Posterior cingulate gyrus (tissue), 11 donors: ENCODE results near the gene ZSCAN5A.
"Not testable (repeated sequence)": the region's sequence is repeated elsewhere in the genome, so short reads cannot be mapped to it uniquely, and the experiment has no call there.

Source experiments
- DNase-seq, 10 donors: peaks; one replicate each; pipeline versions ENCODE4 v3.0.0 to v3.0.0-alpha.2; 2020 to 2021; ENCODE audit warnings: mixed read lengths in 3 of 10
- intact Hi-C: fragments of 100-400 bp; cut with DNase I; formaldehyde crosslinking; loops from one replicate; pipeline ENCODE4 v1.15.1; 2023

ZSCAN5A gene

DNA sequence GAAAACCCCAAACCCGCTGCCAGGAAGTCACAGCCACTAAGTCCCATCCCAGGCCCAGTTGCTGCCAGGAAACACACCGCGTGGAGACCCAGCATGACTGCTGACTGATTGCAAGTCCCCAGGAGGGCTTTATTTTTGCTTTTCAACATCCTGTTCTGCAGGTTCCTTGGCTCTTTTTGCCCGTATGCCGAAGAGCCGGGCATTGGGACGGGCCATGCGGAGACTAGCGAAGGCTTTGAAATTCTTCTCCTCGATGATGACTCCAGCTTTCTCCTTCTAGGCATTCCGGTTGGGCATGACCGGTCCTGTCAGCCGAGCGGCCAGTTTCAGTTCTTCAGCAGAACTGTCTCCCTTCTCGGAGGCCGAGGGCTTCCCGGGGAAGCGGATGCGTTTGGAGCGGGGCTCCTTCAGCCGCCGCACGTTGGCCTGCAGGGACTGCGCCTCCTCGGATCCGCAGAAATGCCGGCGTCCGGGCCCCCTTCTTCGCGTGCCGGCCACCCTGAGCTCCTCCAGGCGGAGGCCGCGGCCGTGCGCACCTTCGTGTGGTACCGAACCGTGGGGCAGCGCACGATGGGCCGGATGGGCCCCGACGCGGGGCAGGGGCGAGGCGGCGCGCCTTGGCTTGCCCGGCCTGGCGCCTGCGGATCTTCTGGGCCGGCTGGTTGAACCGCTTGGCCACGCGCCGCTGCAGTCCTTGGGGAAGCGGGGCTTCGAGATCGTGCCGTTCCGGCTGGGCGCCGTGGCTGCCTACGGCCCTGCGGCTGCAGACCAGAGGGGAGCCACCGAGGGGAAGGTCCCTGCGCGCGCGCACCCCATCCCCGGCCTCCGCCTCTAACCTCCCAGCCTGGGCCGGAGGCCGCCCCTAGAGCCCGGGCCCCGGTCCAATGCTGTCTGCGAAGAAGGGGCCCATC lies 97.3 kb downstream of the ZSCAN5A start:
- intact Hi-C loops: no loop called here
- DNase-seq: peak in 4 of 10 donors; percentile 7 to 85 (median 44)

DNA sequence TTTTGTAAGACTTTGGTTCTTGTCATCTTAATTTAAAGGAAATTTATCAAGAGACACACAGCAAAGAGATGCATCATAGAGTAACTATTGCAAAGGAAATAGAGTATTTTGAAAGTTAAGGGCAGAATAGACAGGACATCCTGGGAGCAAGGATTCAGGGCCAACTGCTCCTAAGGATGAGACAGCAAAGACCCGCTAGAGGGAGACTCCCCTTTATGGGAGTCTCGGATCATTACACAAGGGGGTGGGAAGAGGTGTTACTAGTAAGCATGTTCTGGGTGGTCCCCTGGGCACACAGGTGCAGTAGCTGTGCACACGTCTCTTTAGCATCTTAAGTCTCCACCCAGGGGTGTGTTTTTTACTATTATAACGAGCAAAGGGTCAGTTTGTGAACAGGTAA lies 102.9 kb downstream of the ZSCAN5A start:
- DNase-seq: no peak
- intact Hi-C loops: no loop called here

DNA sequence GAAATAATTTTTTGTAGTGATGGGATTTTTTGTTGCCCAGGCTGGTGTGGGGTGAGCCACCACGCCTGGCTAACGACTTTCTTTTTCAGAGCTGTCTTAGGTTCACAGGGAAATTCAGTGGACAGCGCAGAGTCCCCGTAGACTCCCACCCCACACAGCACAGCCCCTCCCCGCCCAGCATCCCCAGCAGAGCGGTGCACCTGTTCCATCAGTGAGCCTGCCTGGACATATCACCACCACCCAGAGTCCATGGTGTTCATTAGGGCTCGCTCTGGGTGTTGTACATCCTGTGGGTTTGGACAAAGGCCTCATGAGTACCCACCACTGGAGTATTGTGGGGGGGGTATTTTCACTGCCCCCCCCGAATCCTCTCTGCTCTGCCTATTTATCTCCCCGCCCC lies 104.6 kb downstream of the ZSCAN5A start:
- intact Hi-C loops, DNase-seq: not testable (repeated sequence)

DNA sequence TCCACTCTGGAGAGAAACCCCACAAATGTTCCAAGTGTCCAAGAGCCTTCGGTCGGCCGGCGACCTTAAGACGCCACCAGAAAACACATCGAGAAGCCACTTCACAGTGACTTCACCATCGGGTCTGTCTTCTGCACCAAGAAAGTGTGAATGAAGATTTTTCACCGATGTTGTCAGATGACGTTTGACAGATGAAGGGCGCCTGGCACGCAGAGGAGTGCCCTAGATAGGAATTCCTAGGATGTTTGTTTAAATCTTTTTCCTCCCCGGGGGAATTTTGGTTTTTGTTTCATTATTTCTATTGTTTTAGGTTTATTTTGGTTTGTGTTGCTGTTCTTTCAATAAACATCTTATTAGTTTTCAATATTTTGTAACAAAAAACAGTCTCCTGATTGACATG lies 105.5 kb downstream of the ZSCAN5A start:
- DNase-seq: no peak
- intact Hi-C loops: no loop called here

DNA sequence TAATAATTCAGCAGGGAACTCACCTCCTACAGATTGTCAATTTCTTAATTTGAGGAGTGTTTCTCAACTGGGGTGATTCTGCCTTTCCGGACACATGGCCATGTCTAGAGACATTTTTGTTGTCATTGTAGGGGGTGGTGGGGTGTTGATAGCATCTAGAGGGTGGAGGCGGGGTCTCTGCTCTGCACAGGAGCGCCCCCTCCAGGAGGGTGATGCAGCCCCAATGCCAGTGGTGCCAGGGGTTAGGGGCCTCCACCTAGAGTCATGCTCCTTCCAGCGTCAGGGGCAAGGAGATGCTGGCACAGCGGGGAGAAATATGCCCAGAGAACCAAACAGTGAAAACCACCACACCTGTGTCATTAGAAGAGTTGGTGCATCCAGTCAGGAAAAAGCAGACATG lies 107.1 kb downstream of the ZSCAN5A start:
- intact Hi-C loops, DNase-seq: not testable (repeated sequence)

DNA sequence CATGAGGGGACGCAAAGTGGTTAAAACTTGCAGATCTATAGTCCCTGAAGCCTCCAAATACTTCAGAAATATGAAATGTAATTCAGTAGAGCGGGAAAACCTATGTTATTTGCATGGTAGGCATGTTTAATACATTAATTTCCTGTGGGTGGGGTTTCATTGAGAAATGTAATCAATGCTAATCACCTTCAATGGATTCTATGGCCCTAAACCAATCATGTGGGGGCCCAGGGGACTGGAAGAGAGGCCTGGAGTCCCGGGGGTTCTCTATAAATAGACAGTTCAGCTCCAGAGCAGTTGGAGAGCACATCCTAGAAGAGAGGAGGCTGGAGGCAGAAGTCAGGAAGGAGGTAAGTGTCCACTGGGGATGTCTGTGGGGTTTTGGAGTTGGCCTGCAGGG lies 112.7 kb downstream of the ZSCAN5A start, which contains the start of gene ZSCAN5C:
Gene ZSCAN5C, plus strand, starts transcription at position 301 of the 400 bp plus-strand sequence. CDS start 3,641 bp downstream, outside the sequence.
- DNase-seq: no peak
- intact Hi-C loops: no loop called here

DNA sequence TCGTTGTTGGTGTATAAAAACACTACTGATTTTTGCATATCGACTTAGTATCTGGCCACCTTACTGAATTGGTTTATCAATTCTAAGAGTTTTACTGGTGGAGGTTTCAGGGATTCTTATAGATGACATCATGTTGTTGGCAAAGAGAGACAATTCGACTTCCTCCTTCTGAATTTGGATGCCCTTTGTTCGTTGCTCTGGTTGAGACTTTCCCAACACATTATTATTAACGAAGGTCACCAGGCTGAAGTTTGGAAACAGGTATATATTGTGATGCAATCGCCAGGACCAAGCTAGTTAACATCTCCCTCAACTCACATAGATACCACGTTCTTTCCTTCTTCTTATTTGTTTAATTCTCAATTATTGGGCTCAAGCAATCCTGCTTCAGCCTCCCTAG lies 115.0 kb downstream of the ZSCAN5A start:
- intact Hi-C loops: no loop called here
- no peak for DNase-seq

DNA sequence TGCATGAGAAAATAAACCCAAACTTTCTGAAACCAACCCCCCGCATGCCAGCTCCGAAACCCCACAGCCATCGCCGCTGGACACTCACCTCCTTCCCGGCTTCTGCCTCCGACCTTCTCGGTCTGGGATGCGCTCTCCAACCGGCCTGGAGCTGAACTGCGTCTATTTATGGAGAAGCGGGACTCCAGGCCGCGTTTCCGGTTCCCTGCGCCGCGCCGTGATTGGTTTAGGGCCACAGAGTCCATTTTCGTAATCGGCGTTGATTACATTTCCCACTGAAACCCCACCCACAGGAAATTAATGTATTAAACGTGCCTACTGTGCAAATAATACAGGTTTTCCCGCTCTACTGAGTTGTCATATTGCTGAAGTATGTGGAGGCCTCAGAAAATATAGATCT lies 117.0 kb downstream of the ZSCAN5A start, which contains the start of gene ZSCAN5B:
Gene ZSCAN5B, minus strand, starts transcription at position 138 of the 400 bp plus-strand sequence. CDS start 4,731 bp downstream, outside the sequence.
- peak in 1 of 10 donors; percentile 27 for DNase-seq
- intact Hi-C loops: not testable (repeated sequence)

DNA sequence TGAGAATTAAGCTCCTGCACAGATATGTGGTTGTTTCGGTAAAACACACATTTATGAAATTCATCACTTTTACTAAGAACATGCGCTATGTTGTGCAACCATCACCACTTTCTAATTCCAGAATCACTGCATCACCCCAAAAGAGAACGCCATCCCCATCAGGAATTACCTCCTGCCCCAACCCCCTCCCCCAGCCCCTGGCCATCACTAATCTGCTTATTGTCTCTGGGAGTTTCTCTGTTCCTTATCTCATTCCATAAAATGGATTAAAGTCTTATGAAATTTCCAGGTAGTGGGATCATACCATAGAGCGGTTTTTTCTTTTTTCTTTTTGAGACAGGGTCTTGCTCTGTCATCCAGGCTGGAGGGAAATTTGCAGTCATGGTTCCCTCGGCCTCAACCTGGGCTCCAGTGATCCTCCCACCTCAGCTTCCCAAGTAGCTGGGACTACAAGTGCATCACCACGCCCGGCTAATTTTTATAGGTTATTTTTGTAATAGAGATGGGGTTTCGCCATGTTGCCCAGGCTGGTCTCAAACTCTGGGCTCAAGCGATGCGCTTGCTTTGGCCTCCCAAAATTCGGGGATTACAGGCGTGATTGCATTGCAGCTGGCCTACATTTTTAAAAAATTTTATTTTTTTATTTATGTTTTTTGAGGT lies 120.5 kb downstream of the ZSCAN5A start:
- intact Hi-C loops: no loop called here
- DNase-seq: peak in 1 of 10 donors; percentile 13

DNA sequence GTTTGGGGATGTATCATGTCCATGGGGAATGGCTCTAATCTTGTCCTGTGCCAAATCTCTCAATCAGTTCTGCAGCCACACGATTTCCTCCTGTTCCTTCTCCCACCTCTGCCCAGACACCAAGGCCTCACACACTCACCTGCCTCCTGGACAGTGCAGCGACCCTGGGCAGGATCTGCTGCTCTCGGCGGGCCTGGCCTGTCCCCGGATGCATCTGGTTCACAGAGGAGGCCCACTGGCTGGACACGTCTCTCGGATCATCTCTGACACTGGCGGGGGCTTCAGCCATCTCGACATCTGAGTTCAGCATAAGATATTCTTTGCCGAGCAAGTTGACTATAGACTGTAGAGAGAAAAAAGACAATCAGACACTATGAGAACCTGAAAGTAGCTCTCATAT lies 122.9 kb downstream of the ZSCAN5A start:
- DNase-seq: peak in 1 of 10 donors; percentile 72
- intact Hi-C loops: no loop called here

DNA sequence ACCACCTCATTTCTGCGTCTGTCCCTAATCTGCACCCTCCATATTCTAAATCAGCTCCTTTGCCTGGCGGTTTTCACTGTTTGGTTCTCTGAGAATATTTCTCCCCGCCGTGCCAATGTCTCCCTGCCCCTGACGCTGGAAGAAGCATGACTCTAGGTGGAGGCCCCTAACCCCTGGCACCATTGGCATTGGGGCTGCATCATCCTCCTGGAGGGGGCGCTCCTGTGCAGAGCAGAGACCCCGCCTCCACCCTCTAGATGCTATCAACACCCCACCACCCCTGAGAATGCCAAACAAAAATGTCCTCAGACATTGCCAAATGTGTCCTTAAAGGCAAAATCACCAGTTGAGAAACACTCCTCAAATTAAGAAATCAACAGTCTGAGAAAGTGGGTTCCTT lies 123.5 kb downstream of the ZSCAN5A start:
- DNase-seq: no peak
- intact Hi-C loops: no loop called here

DNA sequence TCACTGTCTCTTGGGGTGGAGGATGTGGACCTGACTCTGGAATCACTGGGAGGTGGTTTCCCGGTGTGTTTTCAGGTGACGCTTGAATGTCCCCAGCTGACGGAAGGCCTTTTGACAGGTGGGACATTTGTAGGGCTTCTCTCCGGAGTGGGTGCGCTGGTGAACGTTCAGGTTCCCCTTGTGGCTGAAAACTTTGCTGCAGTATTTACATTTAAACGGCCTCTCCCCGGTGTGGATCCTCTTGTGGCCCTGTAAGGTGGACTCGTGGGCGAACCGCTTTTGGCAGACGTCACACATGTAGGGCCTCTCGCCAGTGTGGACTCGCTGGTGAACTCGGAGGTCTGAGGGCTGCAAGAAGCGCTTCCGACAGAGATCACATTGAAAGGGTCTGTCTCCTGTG lies 124.9 kb downstream of the ZSCAN5A start:
- DNase-seq: peak in 1 of 10 donors; percentile 14
- intact Hi-C loops: no loop called here

DNA sequence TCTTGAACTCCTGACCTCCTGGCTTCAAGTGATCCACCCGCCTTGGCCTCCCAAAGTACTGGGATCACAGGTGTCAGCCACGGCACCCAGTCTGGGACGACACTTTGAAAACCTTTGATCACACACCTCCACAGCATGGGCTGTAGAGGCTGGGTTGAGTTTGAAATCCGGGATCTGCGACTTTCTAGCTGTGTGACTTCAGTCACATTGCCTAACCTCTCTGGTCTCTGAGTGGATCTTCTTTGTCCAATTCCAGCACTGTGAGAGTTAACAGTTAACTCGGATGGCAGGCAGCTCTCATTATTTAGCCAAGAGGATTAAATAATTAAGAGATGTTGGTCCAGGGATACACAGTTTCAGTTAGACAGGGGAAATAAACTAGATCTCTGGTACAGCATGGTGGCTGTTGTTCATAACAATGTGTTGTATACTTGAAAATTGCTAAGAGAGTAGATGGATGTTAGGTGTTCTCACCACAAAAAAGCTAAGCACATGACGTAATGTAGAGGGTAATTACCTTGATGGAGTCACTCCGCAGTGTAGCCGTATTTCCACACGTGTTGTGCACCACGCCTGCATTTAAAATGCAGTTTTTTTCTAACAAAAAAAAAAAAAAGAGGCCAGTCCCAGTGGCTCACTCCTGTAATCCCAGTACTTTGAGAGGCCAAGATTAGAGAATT lies 136.9 kb downstream of the ZSCAN5A start:
- intact Hi-C loops: no loop called here
- peak in 1 of 10 donors; percentile 9 for DNase-seq

DNA sequence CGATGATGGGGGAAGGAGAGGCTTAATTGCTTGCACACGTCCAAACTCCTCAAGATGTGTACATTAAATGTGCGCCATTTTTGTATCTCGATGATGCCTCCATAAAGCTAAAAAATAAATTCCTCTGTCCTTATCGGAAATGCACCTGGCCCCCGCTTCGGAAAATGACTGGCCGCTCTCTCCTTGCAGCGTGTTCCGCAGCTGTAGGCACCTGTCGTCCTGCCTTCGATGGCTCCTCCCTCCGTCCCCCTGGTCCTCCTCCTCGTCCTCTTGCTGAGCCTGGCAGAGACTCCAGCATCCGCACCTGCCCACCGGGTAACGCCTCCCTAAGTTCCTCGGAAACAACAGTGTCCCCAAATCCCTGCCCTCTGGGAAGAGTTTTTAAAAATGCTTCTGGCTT lies 137.8 kb downstream of the ZSCAN5A start:
- DNase-seq: peak in 1 of 10 donors; percentile 46
- intact Hi-C loops: no loop called here

DNA sequence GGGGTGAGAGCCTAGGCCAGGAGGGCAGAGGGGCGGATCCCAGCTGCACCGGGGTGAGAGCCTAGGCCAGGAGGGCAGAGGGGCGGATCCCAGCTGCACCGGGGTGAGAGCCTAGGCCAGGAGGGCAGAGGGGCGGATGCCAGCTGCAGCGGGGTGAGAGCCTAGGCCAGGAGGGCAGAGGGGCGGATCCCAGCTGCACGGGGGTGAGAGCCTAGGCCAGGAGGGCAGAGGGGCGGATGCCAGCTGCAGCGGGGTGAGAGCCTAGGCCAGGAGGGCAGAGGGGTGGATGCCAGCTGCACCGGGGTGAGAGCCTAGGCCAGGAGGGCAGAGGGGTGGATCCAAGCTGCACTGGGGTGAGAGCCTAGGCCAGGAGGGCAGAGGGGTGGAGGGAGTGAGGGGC lies 138.3 kb downstream of the ZSCAN5A start:
- DNase-seq, intact Hi-C loops: not testable (repeated sequence)

DNA sequence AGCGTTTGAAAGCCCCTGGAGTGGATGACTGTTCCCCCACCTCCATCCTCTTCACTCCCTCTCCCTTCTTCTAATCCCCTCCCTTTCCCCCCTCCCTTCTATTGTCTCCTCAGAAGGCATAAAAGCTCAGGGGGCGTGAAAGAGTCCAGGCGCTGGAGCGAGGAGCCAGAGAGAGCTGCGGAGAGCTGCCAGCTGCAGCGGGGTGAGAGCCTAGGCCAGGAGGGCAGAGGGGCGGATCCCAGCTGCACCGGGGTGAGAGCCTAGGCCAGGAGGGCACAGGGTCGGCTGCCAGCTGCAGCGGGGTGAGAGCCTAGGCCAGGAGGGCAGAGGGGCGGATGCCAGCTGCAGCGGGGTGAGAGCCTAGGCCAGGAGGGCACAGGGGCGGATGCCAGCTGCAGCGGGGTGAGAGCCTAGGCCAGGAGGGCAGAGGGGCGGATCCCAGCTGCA lies 138.8 kb downstream of the ZSCAN5A start, which contains the start of gene GALP:
Gene GALP, plus strand, starts transcription at position 148 of the 447 bp plus-strand sequence. CDS start 1,101 bp downstream, outside the sequence.
- intact Hi-C loops, DNase-seq: not testable (repeated sequence)

DNA sequence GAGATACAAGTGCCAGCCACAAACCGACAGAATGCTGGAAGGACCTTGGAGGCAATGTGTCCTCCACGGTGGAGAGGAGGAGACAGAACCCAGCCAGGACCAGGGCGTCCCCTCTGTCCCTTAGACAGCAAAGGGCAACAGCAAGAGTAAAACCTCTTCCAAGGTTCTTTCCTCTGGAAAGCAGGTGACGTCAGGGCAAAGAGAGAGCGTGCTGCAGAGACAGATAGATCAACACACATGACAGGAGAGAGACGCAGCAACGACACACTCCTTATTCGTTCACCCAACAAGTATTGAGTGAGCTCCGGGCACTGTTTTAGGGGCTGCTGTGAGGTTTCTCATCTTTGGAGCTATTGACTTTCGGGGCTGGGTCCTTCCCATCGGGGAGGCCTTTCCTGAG lies 140.1 kb downstream of the ZSCAN5A start:
- no peak for DNase-seq
- intact Hi-C loops: loop anchor here (5.0 kb wide), 1 partner anchor 92 kb away; no protein-coding TSS in a partner anchor

DNA sequence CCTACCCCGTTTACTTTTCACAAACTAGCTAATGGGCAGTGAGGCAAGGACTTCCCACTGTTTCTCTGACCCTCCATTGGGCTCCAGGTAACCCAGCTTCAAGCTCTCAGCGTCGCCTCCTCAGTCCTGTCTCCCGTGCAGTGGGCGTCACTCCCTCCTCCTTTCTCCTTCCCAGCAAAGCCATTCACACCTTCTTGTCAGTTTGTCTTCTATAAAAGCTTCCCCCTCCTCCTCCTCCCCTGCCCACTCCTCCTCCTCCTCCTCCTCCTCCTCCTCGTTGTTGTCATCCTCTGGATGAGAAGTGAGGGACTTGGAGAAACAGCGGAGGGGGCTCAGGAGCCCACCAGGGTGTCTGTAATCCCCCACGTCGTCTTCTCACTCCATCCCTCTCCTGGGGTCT lies 140.6 kb downstream of the ZSCAN5A start:
- intact Hi-C loops: loop anchor here (5.0 kb wide), 1 partner anchor 92 kb away; no protein-coding TSS in a partner anchor
- no peak for DNase-seq
